Testis (tissue), 2 donors: ENCODE measurements around the gene RAPH1.
"Not testable (repeated sequence)": the region's sequence is repeated elsewhere in the genome, so short reads cannot be mapped to it uniquely, and the experiment has no call there.

Experiments
- POLR2A ChIP-seq: fragments of 450-650 bp; IDR thresholded peaks from one replicate; pipeline ENCODE4 v1.6.1; 2017; ENCODE audit warnings: antibody characterized with exemption, mild to moderate bottlenecking, moderate library complexity
- TF ChIP-seq, protein P1 (sequence below), 3 experiments: fragments of 450-650 bp in 2 of 3; fragments of 200-600 bp in 1 of 3; sonication (generic) in 1 of 3; IDR thresholded peaks; one replicate each; pipeline ENCODE4 v1.5.1; 2016 to 2019; ENCODE audit warnings: antibody characterized with exemption in 3 of 3, mild to moderate bottlenecking in 2 of 3, moderate library complexity in 1 of 3

DNA sequence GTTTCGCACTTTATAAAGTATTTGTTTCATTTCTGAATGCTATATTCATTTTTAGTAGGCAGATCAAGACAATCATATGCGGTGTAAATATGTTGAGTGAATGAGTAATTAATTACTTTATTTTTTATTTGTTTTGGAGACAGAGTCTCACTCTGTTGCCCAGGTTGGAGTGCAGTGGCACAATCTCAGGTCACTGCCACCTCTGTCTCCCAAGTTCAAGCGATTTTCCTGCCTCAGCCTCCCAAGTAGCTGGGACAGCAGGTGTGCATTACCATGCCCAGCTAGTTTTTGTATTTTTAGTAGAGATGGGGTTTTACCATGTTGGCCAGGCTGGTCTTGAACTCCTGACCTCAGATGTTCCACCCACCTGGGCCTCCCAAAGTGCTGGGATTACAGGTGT is 5.5 kb upstream of the RAPH1 start:
- TF ChIP-seq, protein P1, sequence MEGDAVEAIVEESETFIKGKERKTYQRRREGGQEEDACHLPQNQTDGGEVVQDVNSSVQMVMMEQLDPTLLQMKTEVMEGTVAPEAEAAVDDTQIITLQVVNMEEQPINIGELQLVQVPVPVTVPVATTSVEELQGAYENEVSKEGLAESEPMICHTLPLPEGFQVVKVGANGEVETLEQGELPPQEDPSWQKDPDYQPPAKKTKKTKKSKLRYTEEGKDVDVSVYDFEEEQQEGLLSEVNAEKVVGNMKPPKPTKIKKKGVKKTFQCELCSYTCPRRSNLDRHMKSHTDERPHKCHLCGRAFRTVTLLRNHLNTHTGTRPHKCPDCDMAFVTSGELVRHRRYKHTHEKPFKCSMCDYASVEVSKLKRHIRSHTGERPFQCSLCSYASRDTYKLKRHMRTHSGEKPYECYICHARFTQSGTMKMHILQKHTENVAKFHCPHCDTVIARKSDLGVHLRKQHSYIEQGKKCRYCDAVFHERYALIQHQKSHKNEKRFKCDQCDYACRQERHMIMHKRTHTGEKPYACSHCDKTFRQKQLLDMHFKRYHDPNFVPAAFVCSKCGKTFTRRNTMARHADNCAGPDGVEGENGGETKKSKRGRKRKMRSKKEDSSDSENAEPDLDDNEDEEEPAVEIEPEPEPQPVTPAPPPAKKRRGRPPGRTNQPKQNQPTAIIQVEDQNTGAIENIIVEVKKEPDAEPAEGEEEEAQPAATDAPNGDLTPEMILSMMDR (IDR thresholded peaks at IDR 0.05) = not testable (repeated sequence)
- not testable (repeated sequence) for TF ChIP-seq POLR2A
